GM23248 (cell line): ENCODE results near the gene ALDH1L1.

Experiments
- EZH2 ChIP-seq: fragments of 200-600 bp; sonication (generic); IDR thresholded peaks from 2 replicates; pipeline ENCODE4 v1.6.1; 2018; ENCODE audit warnings: antibody characterized with exemption, mild to moderate bottlenecking; ENCODE audit not compliant: insufficient read depth, poor library complexity, severe bottlenecking
- EZH2phosphoT487 ChIP-seq: fragments of 200-600 bp; sonication (generic); IDR thresholded peaks from 2 replicates; pipeline ENCODE4 v1.6.1; 2018; ENCODE audit warnings: antibody characterized with exemption, moderate library complexity, mild to moderate bottlenecking, low read depth; ENCODE audit not compliant: insufficient read depth

DNA sequence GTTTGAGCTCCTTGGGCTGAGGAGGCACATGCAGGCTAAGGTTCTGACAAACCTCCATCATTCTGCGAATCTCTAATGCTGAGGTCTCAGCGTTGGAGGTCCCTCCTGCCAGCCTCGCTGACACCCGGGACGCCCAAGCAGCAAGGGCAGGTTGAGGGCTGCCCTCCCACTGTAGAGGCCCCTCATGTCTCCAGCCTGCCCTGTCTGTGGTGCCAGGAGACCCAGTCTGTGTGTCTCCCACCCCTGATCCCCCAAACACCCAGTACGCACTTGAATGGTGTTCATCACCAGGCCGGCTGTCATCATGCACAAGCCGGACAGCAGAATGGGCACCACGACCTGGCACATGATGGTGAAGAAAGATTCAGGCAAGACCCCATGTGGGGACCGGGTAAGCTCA lies 124.3 kb downstream of the ALDH1L1 start:
- no peak for TF ChIP-seq EZH2
- no peak for TF ChIP-seq EZH2phosphoT487
